ENCODE results near the gene PERCC1.

- TF ChIP-seq CTCF (IDR thresholded peaks at IDR 0.05): no peak
- no peak for TF ChIP-seq ZFX (IDR thresholded peaks at IDR 0.05; ENCODE audit: borderline replicate concordance)
These were observed 1.9 kb upstream of the PERCC1 start for GRCh38 chr16:1429012-1429411.

Measured in 22Rv1 (cell line).